Measurements from ENCODE around the gene BCL2L1. TPM values are rescaled to one million over a fixed set of nuclear protein-coding genes. Genes with fewer than 3 reads are reported as not detected.

Gene BCL2L1
- total and polyA plus RNA-seq, 10 of the 15 experiments (the other 5 are each of a cell fraction or from before 2014, with no cell fraction given) = 0.63 to 67.7 (median 43.6) TPM

DNA sequence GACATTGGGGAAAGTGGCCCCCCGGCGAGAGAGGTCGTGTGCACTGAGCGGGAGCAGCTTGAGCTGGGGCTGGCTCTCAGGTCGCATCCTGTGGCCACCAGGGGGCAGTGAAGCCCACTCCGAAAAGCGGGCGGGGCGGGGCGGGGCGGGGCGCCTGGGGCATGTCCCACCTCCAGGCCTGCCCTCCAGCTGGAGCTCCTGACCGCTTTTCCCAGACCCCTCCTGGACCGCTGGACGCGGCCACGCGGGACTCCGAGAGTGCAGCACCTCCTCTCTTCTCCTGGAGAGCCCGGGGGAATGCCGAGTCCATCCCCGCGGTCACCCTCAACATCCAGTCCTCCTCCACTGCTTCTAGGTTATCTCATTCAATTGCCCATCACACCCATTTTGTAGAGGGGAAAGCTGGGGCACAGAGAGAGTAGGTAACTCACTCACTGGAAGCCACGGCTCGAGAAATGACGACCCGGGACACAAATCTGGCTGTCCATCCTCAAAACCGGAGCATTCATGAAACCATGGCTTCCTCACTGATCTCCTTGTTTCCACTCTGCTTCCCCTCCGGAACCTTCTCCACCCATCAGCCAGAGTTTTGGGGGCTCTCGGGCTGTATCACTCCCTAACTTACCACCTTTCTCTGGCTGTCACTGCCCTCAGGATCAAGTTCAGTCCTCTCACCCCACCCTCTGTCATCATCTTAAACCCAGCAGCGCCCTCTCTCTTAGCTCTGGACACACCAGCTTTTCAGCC lies 60.9 kb downstream of the BCL2L1 start (continued):
- TF ChIP-seq, protein P1, sequence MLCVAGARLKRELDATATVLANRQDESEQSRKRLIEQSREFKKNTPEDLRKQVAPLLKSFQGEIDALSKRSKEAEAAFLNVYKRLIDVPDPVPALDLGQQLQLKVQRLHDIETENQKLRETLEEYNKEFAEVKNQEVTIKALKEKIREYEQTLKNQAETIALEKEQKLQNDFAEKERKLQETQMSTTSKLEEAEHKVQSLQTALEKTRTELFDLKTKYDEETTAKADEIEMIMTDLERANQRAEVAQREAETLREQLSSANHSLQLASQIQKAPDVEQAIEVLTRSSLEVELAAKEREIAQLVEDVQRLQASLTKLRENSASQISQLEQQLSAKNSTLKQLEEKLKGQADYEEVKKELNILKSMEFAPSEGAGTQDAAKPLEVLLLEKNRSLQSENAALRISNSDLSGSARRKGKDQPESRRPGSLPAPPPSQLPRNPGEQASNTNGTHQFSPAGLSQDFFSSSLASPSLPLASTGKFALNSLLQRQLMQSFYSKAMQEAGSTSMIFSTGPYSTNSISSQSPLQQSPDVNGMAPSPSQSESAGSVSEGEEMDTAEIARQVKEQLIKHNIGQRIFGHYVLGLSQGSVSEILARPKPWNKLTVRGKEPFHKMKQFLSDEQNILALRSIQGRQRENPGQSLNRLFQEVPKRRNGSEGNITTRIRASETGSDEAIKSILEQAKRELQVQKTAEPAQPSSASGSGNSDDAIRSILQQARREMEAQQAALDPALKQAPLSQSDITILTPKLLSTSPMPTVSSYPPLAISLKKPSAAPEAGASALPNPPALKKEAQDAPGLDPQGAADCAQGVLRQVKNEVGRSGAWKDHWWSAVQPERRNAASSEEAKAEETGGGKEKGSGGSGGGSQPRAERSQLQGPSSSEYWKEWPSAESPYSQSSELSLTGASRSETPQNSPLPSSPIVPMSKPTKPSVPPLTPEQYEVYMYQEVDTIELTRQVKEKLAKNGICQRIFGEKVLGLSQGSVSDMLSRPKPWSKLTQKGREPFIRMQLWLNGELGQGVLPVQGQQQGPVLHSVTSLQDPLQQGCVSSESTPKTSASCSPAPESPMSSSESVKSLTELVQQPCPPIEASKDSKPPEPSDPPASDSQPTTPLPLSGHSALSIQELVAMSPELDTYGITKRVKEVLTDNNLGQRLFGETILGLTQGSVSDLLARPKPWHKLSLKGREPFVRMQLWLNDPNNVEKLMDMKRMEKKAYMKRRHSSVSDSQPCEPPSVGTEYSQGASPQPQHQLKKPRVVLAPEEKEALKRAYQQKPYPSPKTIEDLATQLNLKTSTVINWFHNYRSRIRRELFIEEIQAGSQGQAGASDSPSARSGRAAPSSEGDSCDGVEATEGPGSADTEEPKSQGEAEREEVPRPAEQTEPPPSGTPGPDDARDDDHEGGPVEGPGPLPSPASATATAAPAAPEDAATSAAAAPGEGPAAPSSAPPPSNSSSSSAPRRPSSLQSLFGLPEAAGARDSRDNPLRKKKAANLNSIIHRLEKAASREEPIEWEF (IDR thresholded peaks at IDR 0.05; ENCODE audit: insufficient replicate concordance, low read depth, low read length) = no peak
- TF ChIP-seq ASH2L (IDR thresholded peaks at IDR 0.05; ENCODE audit: borderline replicate concordance, low read depth) = no peak
- TF ChIP-seq CHD1 (IDR thresholded peaks at IDR 0.05; ENCODE audit: low read depth, low read length) = no peak
- peak; percentile 36 for TF ChIP-seq SP1 (IDR thresholded peaks at IDR 0.05; ENCODE audit: low read depth, low read length)
- no peak for TF ChIP-seq MAX (IDR thresholded peaks at IDR 0.05; ENCODE audit: low read depth, low read length)
- TF ChIP-seq SMAD5 (IDR thresholded peaks at IDR 0.05; ENCODE audit: low read depth) = no peak
- TF ChIP-seq ZZZ3 (IDR thresholded peaks at IDR 0.05; ENCODE audit: control insufficient read depth, insufficient read length, low read depth) = no peak
- TF ChIP-seq PML (IDR thresholded peaks at IDR 0.05; ENCODE audit: low read length) = no peak
- peak; percentile 87 for TF ChIP-seq SMC3 (IDR thresholded peaks at IDR 0.05; ENCODE audit: borderline replicate concordance, low read length)
- TF ChIP-seq, protein P2, sequence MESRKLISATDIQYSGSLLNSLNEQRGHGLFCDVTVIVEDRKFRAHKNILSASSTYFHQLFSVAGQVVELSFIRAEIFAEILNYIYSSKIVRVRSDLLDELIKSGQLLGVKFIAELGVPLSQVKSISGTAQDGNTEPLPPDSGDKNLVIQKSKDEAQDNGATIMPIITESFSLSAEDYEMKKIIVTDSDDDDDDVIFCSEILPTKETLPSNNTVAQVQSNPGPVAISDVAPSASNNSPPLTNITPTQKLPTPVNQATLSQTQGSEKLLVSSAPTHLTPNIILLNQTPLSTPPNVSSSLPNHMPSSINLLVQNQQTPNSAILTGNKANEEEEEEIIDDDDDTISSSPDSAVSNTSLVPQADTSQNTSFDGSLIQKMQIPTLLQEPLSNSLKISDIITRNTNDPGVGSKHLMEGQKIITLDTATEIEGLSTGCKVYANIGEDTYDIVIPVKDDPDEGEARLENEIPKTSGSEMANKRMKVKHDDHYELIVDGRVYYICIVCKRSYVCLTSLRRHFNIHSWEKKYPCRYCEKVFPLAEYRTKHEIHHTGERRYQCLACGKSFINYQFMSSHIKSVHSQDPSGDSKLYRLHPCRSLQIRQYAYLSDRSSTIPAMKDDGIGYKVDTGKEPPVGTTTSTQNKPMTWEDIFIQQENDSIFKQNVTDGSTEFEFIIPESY (IDR thresholded peaks at IDR 0.05) = no peak
- no peak for TF ChIP-seq HDAC6 (IDR thresholded peaks at IDR 0.05; ENCODE audit: unreplicated experiment)
- no peak for TF ChIP-seq TBL1XR1 (IDR thresholded peaks at IDR 0.05; ENCODE audit: low read depth, low read length)
- no peak for TF ChIP-seq SUPT20H (IDR thresholded peaks at IDR 0.05; ENCODE audit: borderline replicate concordance, control insufficient read depth, low read depth, low read length)
- no peak for TF ChIP-seq PAX5 (IDR thresholded peaks at IDR 0.05; ENCODE audit: borderline replicate concordance, low read depth, low read length)
- TF ChIP-seq MTA3 (IDR thresholded peaks at IDR 0.05; ENCODE audit: borderline replicate concordance, low read length) = no peak; the same call in 1 of the 2 replicates
- TF ChIP-seq CBFB (IDR thresholded peaks at IDR 0.05; ENCODE audit: low read depth) = no peak
- no peak for TF ChIP-seq E2F8 (IDR thresholded peaks at IDR 0.05; ENCODE audit: low read depth, partially characterized antibody)
- no peak for TF ChIP-seq NFYB (IDR thresholded peaks at IDR 0.05; ENCODE audit: insufficient read depth, low read depth, low read length)
- TF ChIP-seq RB1 (IDR thresholded peaks at IDR 0.05; ENCODE audit: borderline replicate concordance) = 0 out of 2 replicates have a peak, but pooled peaks have one; percentile 16
- TF ChIP-seq MEF2A (IDR thresholded peaks at IDR 0.05; ENCODE audit: insufficient read depth, low read depth, low read length) = no peak
- 0 out of 2 replicates have a peak, but pooled peaks have one; percentile 41 for TF ChIP-seq GATAD2B (conservative IDR thresholded peaks at IDR 0.05; ENCODE audit: low read depth)
